ENCODE data around the gene FGF7. TPM values are rescaled to one million over a fixed set of nuclear protein-coding genes. Genes with fewer than 3 reads are reported as not detected.

Gene FGF7
- total and polyA plus RNA-seq, 9 of the 15 experiments (the other 6 are each of a cell fraction or from before 2014, with no cell fraction given): not detected

DNA sequence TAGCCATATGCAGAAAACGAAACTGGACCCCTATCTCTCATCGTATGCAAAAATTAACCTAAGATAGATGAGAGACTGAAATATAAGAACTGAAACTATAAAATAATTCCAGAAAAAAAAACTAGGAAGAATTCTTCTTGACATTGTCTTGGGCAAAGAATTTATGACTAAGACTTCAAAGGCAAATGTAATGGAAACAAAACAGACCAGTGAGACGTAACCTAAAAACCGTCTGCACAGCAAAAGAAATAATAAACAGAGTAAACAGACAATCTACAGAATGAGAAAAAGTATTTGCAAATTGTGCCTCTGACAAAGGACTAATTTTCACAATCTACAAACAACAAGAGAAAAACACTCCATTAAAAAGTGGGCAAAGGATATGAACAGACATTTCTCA, 105.2 kb downstream of the FGF7 start:
- Histone ChIP-seq H3K9me3 (replicated peaks; ENCODE audit: control insufficient read depth, insufficient read depth, low read depth, low read length) (no peaks in the 10 kb centered on the region), H3K4me1 (replicated peaks in 1 of 2; ENCODE audit: control insufficient read depth in 2 of 2, insufficient read depth in 2 of 2, low read length in 2 of 2) (no peaks in the 10 kb centered on the region), H4K20me1 (replicated peaks; ENCODE audit: control insufficient read depth, insufficient read depth, low read length) (no peaks in the 10 kb centered on the region), H3K27me3 (ENCODE audit: control insufficient read depth in 2 of 2, insufficient read depth in 2 of 2, low read length in 2 of 2) (no peaks in the 10 kb centered on the region), H2AFZ (ENCODE audit: low read depth, low read length) (no peak overlapping the region), H3K27ac (ENCODE audit: extremely low read depth, low read depth, low read length) (no peak overlapping the region), H3K9me1 (ENCODE audit: control insufficient read depth, insufficient read depth, low read length) (no peaks in the 10 kb centered on the region), H3K4me2 (ENCODE audit: insufficient read depth, low read length) (no peak overlapping the region), H3K36me3 (ENCODE audit: control insufficient read depth, insufficient read depth, low read length) (no peaks in the 10 kb centered on the region), H3K79me2 (ENCODE audit: control insufficient read depth, insufficient read depth, low read length) (no peaks in the 10 kb centered on the region), H3K9ac (ENCODE audit: insufficient read depth in 1 of 2, low read depth in 2 of 2, low read length in 2 of 2) (no peak overlapping the region), H3K4me3 (no peak overlapping the region)
- no TSS peak for BruUV-seq (replicated peaks)
- in situ Hi-C loops (cut with MboI) (no loop called here), intact Hi-C loops (cut with micrococcal nuclease) (no loop called here)
- CTCF ChIA-PET (ENCODE audit: low intra/inter-chr PET ratio): no interaction called here
- FAIRE-seq: no peak
- no peak for DNase-seq (ENCODE audit: extremely low read depth in 1 of 4, low spot score in 3 of 4)
- TF ChIP-seq BCLAF1 (IDR thresholded peaks at IDR 0.05; ENCODE audit: borderline replicate concordance in 1 of 2, control insufficient read depth in 1 of 2, low read depth in 2 of 2, low read length in 1 of 2) (no peak), HDAC2 (IDR thresholded peaks at IDR 0.05) (no peak), TRIM28 (IDR thresholded peaks at IDR 0.05) (no peak)
- WGBS (ENCODE audit: insufficient coverage, low coverage, missing lambda C conversion rate): under 1% methylated on average over 4 of the region's 4 CpGs
- POLR2A ChIA-PET: no interaction called here
- no peak for ATAC-seq

DNA sequence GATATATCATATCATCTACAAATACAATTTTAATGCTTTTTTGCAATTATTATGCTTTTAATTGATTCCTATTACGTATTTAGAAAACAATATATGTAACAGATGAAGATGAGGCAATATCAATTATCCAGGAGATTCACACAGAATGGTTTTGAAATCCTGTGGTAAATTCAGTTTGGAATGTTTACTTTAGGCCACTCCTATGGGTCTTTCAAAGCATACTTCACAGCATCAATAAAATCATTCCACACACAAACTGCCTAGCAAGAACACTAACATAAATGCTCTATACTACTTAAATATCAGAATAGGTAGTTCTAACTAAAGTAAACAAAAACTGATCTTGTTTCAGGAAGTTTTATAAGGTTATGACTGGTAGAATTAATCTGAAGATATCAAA, 107.0 kb downstream of the FGF7 start:
- no peak overlapping the region for H2AFZ ChIP-seq (ENCODE audit: low read depth, low read length)
- no peaks in the 10 kb centered on the region for H3K9me3 ChIP-seq (replicated peaks; ENCODE audit: control insufficient read depth, insufficient read depth, low read depth, low read length)
- ATAC-seq (no peak), FAIRE-seq (peak; percentile 6), DNase-seq (ENCODE audit: extremely low read depth in 1 of 4, low spot score in 3 of 4) (no peak)
- intact Hi-C loops (cut with micrococcal nuclease) (no loop called here), in situ Hi-C loops (cut with MboI) (no loop called here)
- ChIA-PET POLR2A (no interaction called here), CTCF (ENCODE audit: low intra/inter-chr PET ratio) (no interaction called here)
- no peaks in the 10 kb centered on the region for H4K20me1 ChIP-seq (replicated peaks; ENCODE audit: control insufficient read depth, insufficient read depth, low read length)
- no peaks in the 10 kb centered on the region for H3K4me1 ChIP-seq (replicated peaks in 1 of 2; ENCODE audit: control insufficient read depth in 2 of 2, insufficient read depth in 2 of 2, low read length in 2 of 2)
- no TSS peak for BruUV-seq (replicated peaks)
- H3K79me2 ChIP-seq (ENCODE audit: control insufficient read depth, insufficient read depth, low read length): no peaks in the 10 kb centered on the region
- H3K4me3 ChIP-seq: no peak overlapping the region
- no peak overlapping the region for H3K27ac ChIP-seq (ENCODE audit: extremely low read depth, low read depth, low read length)
- no peaks in the 10 kb centered on the region for H3K9me1 ChIP-seq (ENCODE audit: control insufficient read depth, insufficient read depth, low read length)
- H3K4me2 ChIP-seq (ENCODE audit: insufficient read depth, low read length): no peak overlapping the region
- H3K27me3 ChIP-seq (ENCODE audit: control insufficient read depth in 2 of 2, insufficient read depth in 2 of 2, low read length in 2 of 2): no peaks in the 10 kb centered on the region
- H3K9ac ChIP-seq (ENCODE audit: insufficient read depth in 1 of 2, low read depth in 2 of 2, low read length in 2 of 2): no peak overlapping the region
- WGBS (ENCODE audit: insufficient coverage, low coverage, missing lambda C conversion rate): 0% methylated on average over 1 of the region's 1 CpG
- no peaks in the 10 kb centered on the region for H3K36me3 ChIP-seq (ENCODE audit: control insufficient read depth, insufficient read depth, low read length)
- TF ChIP-seq, protein P1, sequence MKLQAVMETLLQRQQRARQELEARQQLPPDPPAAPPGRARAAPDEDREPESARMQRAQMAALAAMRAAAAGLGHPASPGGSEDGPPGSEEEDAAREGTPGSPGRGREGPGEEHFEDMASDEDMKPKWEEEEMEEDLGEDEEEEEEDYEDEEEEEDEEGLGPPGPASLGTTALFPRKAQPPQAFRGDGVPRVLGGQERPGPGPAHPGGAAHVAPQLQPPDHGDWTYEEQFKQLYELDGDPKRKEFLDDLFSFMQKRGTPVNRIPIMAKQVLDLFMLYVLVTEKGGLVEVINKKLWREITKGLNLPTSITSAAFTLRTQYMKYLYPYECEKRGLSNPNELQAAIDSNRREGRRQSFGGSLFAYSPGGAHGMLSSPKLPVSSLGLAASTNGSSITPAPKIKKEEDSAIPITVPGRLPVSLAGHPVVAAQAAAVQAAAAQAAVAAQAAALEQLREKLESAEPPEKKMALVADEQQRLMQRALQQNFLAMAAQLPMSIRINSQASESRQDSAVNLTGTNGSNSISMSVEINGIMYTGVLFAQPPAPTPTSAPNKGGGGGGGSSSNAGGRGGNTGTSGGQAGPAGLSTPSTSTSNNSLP (IDR thresholded peaks at IDR 0.05; ENCODE audit: borderline replicate concordance, low read depth, low read length): no peak
- TF ChIP-seq ZNF277 (CRISPR knock-in tag; IDR thresholded peaks at IDR 0.05; ENCODE audit: borderline replicate concordance) (no peak), NR4A1 (CRISPR knock-in tag; IDR thresholded peaks at IDR 0.05) (no peak), NR4A1 (tag; IDR thresholded peaks at IDR 0.05) (no peak), TBL1XR1 (IDR thresholded peaks at IDR 0.05; ENCODE audit: low read length in 2 of 2) (no peak), HOXB6 (CRISPR knock-in tag; IDR thresholded peaks at IDR 0.05; ENCODE audit: borderline replicate concordance) (no peak), TAF1 (IDR thresholded peaks at IDR 0.05; ENCODE audit: control insufficient read depth, extremely low read depth, insufficient read depth, low read length, severe bottlenecking) (no peak)
